ENCODE data around the gene PMEL. TPM values are rescaled to one million over a fixed set of nuclear protein-coding genes. Genes with fewer than 3 reads are reported as not detected.

Gene PMEL
- polyA plus RNA-seq, 1 donor (not counting 4 experiments of a cell fraction or from before 2014, with no cell fraction given) = 1.3 TPM

- no peaks in the 10 kb centered on the region for H4K20me1 ChIP-seq (ENCODE audit: control insufficient read depth, extremely low read depth, insufficient read depth, low read length)
- no peak overlapping the region for H3K4me2 ChIP-seq (ENCODE audit: control insufficient read depth, extremely low read depth, insufficient read depth, low read depth, low read length)
- H3K4me1 ChIP-seq (ENCODE audit: control insufficient read depth, extremely low read depth, insufficient read depth, low read length) = peaks cover 5% of the 10 kb centered on the region
- H2AFZ ChIP-seq (ENCODE audit: control insufficient read depth, low read length) = no peak overlapping the region
- DNase-seq (ENCODE audit: low read depth, low spot score) = no peak
- H3K4me3 ChIP-seq (ENCODE audit: control insufficient read depth in 2 of 3, extremely low read depth in 1 of 3, insufficient read depth in 2 of 3, low read depth in 1 of 3, low read length in 3 of 3) = no peak overlapping the region
- no peaks in the 10 kb centered on the region for H3K36me3 ChIP-seq (ENCODE audit: control insufficient read depth in 2 of 2, extremely low read depth in 1 of 2, insufficient read depth in 2 of 2, low read length in 2 of 2)
- H3K79me2 ChIP-seq (ENCODE audit: control insufficient read depth, insufficient read depth, low read length) = no peaks in the 10 kb centered on the region
- H3K9me3 ChIP-seq (ENCODE audit: control insufficient read depth, low read depth, low read length) = no peaks in the 10 kb centered on the region
- no peaks in the 10 kb centered on the region for H3K27me3 ChIP-seq (ENCODE audit: control insufficient read depth, extremely low read depth, insufficient read depth, low read length)
- FAIRE-seq = no peak
- no peak for TF ChIP-seq CTCF (optimal IDR thresholded peaks at IDR 0.05 in 1 of 3, IDR thresholded peaks at IDR 0.05 in 1 of 3, conservative IDR thresholded peaks at IDR 0.05 in 1 of 3; ENCODE audit: extremely low read depth in 1 of 3, insufficient read depth in 2 of 3, low read length in 3 of 3)
- TF ChIP-seq EZH2 (IDR thresholded peaks at IDR 0.05; ENCODE audit: low read length) = no peak
- dilution Hi-C loops (cut with MboI; ENCODE audit: extremely low pct_ligation_motif_present, low sequenced_read_pairs) = no loop called here
- no peak overlapping the region for H3K9ac ChIP-seq (ENCODE audit: control insufficient read depth, extremely low read depth, insufficient read depth, low read length)
- no peaks in the 10 kb centered on the region for H3K9me1 ChIP-seq (ENCODE audit: control insufficient read depth, extremely low read depth, insufficient read depth, low read length)
- no peak overlapping the region for H3K27ac ChIP-seq (ENCODE audit: control insufficient read depth, insufficient read depth, low read length)
Observed at GRCh38 chr12:56010111-56010570, 44.3 kb upstream of the PMEL start.

GRCh38 chr12:56007564-56008559 lies 42.0 kb upstream of the PMEL start:
- dilution Hi-C loops (cut with MboI; ENCODE audit: extremely low pct_ligation_motif_present, low sequenced_read_pairs) = no loop called here
- Histone ChIP-seq H3K79me2 (ENCODE audit: control insufficient read depth, insufficient read depth, low read length) (no peaks in the 10 kb centered on the region), H3K9me3 (ENCODE audit: control insufficient read depth, low read depth, low read length) (no peaks in the 10 kb centered on the region), H3K4me3 (ENCODE audit: control insufficient read depth in 2 of 3, extremely low read depth in 1 of 3, insufficient read depth in 2 of 3, low read depth in 1 of 3, low read length in 3 of 3) (peak overlapping the region; percentile 58 to 76 (median 71)), H3K9ac (ENCODE audit: control insufficient read depth, extremely low read depth, insufficient read depth, low read length) (peak overlapping the region; percentile 63), H3K27me3 (ENCODE audit: control insufficient read depth, extremely low read depth, insufficient read depth, low read length) (no peaks in the 10 kb centered on the region), H3K36me3 (ENCODE audit: control insufficient read depth in 2 of 2, extremely low read depth in 1 of 2, insufficient read depth in 2 of 2, low read length in 2 of 2) (peaks cover 4 to 7% of the 10 kb centered on the region in 2 experiments), H4K20me1 (ENCODE audit: control insufficient read depth, extremely low read depth, insufficient read depth, low read length) (no peaks in the 10 kb centered on the region), H2AFZ (ENCODE audit: control insufficient read depth, low read length) (peak overlapping the region; percentile 89), H3K27ac (ENCODE audit: control insufficient read depth, insufficient read depth, low read length) (peak overlapping the region; percentile 45), H3K9me1 (ENCODE audit: control insufficient read depth, extremely low read depth, insufficient read depth, low read length) (no peaks in the 10 kb centered on the region), H3K4me1 (ENCODE audit: control insufficient read depth, extremely low read depth, insufficient read depth, low read length) (peaks cover 5% of the 10 kb centered on the region), H3K4me2 (ENCODE audit: control insufficient read depth, extremely low read depth, insufficient read depth, low read depth, low read length) (peak overlapping the region; percentile 94)
- FAIRE-seq (peak; percentile 52), DNase-seq (ENCODE audit: low read depth, low spot score) (no peak)
- TF ChIP-seq CTCF (optimal IDR thresholded peaks at IDR 0.05 in 1 of 3, IDR thresholded peaks at IDR 0.05 in 1 of 3, conservative IDR thresholded peaks at IDR 0.05 in 1 of 3; ENCODE audit: extremely low read depth in 1 of 3, insufficient read depth in 2 of 3, low read length in 3 of 3) (no peak), EZH2 (IDR thresholded peaks at IDR 0.05; ENCODE audit: low read length) (no peak)

Data from keratinocyte (primary cell).